ENCODE results near the gene RBM24.

RBM24 gene

GRCh38 chr6:17331238-17331637, 50.1 kb downstream of the RBM24 start:
- H3K27ac ChIP-seq: no peak overlapping the region
- ChIA-PET POLR2A (ENCODE audit: low non-redundant PET) (no interaction called here), CTCF (interaction anchor here (0.7 kb wide), 1 partner anchor 229 kb away, joined by 4 read pairs; no protein-coding TSS in a partner anchor)
- no peak for DNase-seq (ENCODE audit: low spot score)
- TF ChIP-seq, protein P1, sequence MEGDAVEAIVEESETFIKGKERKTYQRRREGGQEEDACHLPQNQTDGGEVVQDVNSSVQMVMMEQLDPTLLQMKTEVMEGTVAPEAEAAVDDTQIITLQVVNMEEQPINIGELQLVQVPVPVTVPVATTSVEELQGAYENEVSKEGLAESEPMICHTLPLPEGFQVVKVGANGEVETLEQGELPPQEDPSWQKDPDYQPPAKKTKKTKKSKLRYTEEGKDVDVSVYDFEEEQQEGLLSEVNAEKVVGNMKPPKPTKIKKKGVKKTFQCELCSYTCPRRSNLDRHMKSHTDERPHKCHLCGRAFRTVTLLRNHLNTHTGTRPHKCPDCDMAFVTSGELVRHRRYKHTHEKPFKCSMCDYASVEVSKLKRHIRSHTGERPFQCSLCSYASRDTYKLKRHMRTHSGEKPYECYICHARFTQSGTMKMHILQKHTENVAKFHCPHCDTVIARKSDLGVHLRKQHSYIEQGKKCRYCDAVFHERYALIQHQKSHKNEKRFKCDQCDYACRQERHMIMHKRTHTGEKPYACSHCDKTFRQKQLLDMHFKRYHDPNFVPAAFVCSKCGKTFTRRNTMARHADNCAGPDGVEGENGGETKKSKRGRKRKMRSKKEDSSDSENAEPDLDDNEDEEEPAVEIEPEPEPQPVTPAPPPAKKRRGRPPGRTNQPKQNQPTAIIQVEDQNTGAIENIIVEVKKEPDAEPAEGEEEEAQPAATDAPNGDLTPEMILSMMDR (conservative IDR thresholded peaks at IDR 0.05; ENCODE audit: low read depth): no peak

- peak; percentile 30 for DNase-seq (ENCODE audit: low spot score)
- no peak overlapping the region for H3K27ac ChIP-seq
- CTCF ChIA-PET: interaction anchor here (0.6 kb wide), 2 partner anchors 19 to 45 kb away, joined by 3 read pairs; no protein-coding TSS in a partner anchor
- TF ChIP-seq, protein P1 (conservative IDR thresholded peaks at IDR 0.05; ENCODE audit: low read depth): no peak
- POLR2A ChIA-PET (ENCODE audit: low non-redundant PET): no interaction called here
Measured at GRCh38 chr6:17334265-17334664, 53.1 kb downstream of the RBM24 start.

- no peak overlapping the region for H3K27ac ChIP-seq
- TF ChIP-seq, protein P1 (conservative IDR thresholded peaks at IDR 0.05; ENCODE audit: low read depth): no peak
- ChIA-PET CTCF (no interaction called here), POLR2A (ENCODE audit: low non-redundant PET) (no interaction called here)
- DNase-seq (ENCODE audit: low spot score): no peak
Measured at GRCh38 chr6:17336425-17336824, 55.3 kb downstream of the RBM24 start.

- POLR2A ChIA-PET (ENCODE audit: low non-redundant PET): no interaction called here
- DNase-seq (ENCODE audit: low spot score): no peak
- CTCF ChIA-PET: no interaction called here
- H3K27ac ChIP-seq: no peak overlapping the region
- TF ChIP-seq, protein P1 (conservative IDR thresholded peaks at IDR 0.05; ENCODE audit: low read depth): no peak
Measured at GRCh38 chr6:17339308-17339670, 58.1 kb downstream of the RBM24 start.

DNA sequence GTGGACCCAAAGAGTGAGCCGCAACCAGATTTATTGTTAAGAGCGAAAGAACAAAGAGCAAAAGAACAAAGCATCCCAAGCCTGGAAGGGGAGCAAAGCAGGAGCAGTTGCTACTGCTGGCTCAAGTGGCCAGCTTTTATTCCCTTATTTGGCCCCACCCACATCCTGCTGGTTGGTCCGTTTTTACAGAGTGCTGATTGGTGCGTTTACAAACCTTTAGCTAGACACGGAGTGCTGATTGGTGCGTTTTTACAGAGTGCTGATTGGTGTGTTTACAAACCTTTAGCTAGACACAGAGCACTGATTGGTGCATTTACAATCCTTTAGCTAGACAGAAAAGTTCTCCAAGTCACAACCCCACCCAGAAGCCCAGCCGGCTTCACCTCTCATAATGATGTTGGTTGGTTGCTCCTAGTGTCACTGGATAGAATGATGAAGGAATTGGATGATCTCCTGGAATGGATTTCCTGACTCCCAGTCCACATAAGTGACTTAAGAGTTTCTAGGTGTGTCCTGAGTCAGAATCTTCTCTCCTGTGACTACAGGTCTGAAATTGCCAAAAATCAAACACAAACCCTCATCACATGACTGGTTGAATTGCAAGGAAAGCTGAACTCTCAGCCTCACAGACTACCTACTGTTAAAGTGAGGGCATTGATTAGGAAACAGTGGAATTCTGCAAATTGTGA, 60.1 kb downstream of the RBM24 start:
- TF ChIP-seq, protein P1 (conservative IDR thresholded peaks at IDR 0.05; ENCODE audit: low read depth): no peak
- H3K27ac ChIP-seq: no peak overlapping the region
- CTCF ChIA-PET: no interaction called here
- POLR2A ChIA-PET (ENCODE audit: low non-redundant PET): no interaction called here
- no peak for DNase-seq (ENCODE audit: low spot score)

- ChIA-PET POLR2A (ENCODE audit: low non-redundant PET) (no interaction called here), CTCF (no interaction called here)
- TF ChIP-seq, protein P1 (conservative IDR thresholded peaks at IDR 0.05; ENCODE audit: low read depth): no peak
- no peak for DNase-seq (ENCODE audit: low spot score)
- no peak overlapping the region for H3K27ac ChIP-seq
Measured at GRCh38 chr6:17341891-17342290, 60.7 kb downstream of the RBM24 start.

All from RWPE1 (cell line).